ENCODE measurements around the gene TACC3.

The TACC3 gene

DNA sequence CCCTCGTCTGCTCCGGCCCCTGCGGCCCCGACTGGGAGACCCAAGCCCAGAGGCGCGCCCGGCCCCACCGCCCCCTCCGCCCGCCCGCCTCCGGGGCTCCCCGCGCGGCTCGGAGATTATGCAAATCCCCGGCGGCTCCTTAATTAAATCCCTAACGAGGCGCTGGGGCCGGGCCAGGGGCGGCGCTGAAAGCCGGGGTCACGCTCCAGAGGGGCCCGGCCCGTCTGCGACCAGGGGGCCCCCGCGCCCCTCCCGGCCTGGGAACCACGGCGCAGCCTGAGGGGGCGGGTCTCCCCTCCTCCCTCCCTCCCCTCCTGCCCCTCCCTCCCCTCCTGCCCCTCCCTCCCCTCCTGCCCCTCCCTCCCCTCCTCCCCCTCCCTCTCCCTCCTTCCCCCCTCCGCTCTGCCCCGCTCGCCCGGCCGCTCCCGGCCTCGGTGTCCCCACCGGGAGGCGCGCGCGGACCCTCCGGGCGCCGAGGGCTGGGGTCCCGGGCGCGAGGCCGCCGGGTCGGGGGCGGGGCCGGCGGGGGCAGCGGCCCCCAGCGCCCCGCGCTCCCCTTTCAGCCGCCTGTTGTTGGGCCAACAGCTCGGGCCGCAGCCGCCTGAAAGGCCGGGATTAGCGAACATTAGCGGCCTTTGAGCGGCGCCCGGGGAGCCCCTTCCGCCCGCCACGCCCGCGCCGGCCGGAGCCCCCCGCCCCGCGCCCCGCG lies 45.9 kb downstream of the TACC3 start:
- DNase-seq (ENCODE audit: low read depth): no peak
- TF ChIP-seq, protein P1, sequence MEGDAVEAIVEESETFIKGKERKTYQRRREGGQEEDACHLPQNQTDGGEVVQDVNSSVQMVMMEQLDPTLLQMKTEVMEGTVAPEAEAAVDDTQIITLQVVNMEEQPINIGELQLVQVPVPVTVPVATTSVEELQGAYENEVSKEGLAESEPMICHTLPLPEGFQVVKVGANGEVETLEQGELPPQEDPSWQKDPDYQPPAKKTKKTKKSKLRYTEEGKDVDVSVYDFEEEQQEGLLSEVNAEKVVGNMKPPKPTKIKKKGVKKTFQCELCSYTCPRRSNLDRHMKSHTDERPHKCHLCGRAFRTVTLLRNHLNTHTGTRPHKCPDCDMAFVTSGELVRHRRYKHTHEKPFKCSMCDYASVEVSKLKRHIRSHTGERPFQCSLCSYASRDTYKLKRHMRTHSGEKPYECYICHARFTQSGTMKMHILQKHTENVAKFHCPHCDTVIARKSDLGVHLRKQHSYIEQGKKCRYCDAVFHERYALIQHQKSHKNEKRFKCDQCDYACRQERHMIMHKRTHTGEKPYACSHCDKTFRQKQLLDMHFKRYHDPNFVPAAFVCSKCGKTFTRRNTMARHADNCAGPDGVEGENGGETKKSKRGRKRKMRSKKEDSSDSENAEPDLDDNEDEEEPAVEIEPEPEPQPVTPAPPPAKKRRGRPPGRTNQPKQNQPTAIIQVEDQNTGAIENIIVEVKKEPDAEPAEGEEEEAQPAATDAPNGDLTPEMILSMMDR (IDR thresholded peaks at IDR 0.05; ENCODE audit: control insufficient read depth, insufficient read depth, low read depth, low read length, missing control alignments): no peak
- H3K4me3 ChIP-seq (ENCODE audit: control insufficient read depth, low read depth, low read length): peak overlapping the region; percentile 27

DNA sequence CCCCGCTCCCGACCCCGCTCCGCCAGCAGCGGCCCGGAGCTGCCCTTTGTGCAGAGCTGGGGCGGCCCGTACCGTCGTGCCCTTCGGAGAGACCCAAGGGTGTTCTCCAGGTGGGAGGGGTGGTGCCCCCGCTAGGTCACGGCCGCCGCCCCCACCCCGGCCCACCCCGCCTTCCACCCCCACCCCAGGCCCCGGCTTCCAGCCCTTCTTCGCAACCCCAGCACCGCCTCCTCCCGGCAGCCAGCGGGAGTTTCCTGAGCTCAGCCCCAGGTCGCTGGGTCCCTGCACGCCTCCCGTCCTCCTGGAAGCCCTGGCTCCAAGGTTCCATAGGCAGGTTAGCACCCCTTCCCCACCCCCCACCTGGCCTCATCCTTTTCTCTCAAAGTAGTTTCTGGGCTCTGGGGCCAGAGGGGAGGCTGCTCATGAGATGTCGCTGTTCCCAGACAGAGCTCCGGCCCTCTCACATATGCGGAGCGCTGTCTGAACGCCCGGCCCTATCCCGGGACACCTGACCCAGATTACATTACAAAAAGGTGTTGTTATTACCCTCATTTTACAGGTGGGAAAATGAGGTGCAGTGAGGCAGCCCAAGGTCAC lies 46.5 kb downstream of the TACC3 start:
- H3K4me3 ChIP-seq (ENCODE audit: control insufficient read depth, low read depth, low read length): peak overlapping the region; percentile 27
- no peak for DNase-seq (ENCODE audit: low read depth)
- TF ChIP-seq, protein P1 (IDR thresholded peaks at IDR 0.05; ENCODE audit: control insufficient read depth, insufficient read depth, low read depth, low read length, missing control alignments): peak; percentile 42

DNA sequence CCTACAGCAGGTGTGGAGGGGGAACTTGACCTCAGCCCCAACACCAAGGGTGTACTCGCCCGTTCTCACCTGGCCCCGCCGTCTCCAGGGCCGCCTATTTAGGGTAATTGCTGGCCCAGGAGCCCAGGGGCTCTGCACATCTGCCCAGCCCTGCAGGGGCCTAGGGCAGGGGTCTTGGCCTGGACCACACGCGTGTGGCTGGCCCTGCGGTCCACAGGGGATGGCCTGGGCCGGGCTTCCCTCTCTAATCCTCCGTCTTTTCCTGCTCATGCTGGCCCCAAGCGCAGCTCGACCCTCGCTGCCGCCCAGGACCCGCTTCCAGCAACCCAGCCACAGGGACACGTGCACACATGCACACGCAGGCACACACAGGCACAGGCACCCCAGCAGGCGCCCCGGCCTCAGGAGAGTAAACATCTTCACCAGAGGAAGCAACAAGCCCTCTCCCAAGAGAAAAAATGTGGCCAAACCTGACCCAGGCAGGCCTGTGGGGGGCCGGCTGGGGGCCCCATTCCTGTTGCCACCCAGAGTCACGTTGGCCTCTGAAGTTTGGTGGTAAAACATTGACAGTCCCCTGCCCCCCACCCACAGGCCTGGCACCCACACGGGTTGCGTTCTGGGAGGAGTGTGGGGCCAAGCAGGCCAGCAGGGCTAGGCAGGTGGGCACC lies 47.2 kb downstream of the TACC3 start:
- no peak overlapping the region for H3K4me3 ChIP-seq (ENCODE audit: control insufficient read depth, low read depth, low read length)
- TF ChIP-seq, protein P1 (IDR thresholded peaks at IDR 0.05; ENCODE audit: control insufficient read depth, insufficient read depth, low read depth, low read length, missing control alignments): no peak
- DNase-seq (ENCODE audit: low read depth): no peak

DNA sequence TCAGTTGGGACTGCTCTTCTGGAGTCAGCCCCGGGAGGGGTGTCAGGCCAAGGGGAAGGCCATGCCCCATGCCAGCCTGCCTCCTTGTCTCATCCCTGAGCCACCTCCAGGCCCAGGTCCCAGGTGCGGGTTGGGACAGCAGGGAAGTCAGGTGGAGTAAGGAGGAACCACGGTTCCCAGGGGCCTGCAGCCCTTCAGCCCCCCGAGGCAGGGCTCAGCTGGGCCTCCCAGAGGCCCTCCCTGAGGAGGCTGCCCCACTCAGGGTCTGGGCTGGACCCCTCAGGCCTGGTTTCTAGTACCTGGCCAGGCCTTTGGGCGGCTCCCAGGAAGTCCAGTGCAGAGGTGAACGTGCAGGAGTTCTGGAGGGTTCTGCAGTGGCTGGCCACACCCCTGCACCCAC lies 48.4 kb downstream of the TACC3 start:
- H3K4me3 ChIP-seq (ENCODE audit: control insufficient read depth, low read depth, low read length): no peak overlapping the region
- DNase-seq (ENCODE audit: low read depth): no peak
- TF ChIP-seq, protein P1 (IDR thresholded peaks at IDR 0.05; ENCODE audit: control insufficient read depth, insufficient read depth, low read depth, low read length, missing control alignments): no peak

DNA sequence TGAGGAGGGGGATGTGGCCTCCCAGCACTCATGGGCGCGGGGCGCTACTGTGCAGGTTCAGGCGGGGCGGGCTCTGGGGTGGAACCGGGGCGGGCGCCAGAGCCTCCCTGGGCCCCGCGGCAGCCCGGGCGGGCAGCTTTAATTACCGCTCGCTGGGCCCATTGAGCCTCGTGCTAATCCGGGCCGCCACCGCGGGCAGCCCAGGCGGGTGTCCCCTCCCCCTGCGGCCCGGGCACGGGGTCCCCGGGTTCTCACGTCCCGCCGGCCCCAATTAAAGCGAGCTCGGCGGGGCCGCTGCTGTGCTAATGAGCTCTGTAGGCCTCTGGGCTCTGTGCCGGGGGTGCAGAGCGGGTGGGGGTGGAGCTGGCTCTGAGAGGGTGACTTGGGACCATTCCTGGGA lies 48.9 kb downstream of the TACC3 start:
- DNase-seq (ENCODE audit: low read depth): no peak
- no peak overlapping the region for H3K4me3 ChIP-seq (ENCODE audit: control insufficient read depth, low read depth, low read length)
- TF ChIP-seq, protein P1 (IDR thresholded peaks at IDR 0.05; ENCODE audit: control insufficient read depth, insufficient read depth, low read depth, low read length, missing control alignments): no peak

DNA sequence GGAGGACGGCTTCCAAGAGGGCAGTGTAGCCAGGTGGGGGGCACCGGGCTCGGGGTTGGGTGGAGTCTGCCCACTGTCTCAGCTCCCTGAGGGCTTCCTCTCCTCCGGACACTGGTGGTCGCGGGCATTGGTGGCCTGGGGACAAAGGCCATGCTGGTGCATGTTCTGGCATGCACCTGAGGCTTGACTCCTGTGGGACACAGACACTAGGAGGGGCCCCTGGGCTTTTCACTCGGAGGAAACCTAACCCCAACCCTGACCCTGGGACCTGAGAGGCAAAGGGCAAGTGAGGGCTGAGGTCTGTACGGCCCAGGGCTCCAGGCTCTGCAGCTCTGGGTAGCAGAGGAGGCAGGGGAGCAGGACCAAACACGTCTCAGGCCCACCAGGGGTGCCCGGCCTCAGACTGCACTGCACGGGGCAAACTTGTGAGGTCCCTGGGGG lies 49.5 kb downstream of the TACC3 start:
- H3K4me3 ChIP-seq (ENCODE audit: control insufficient read depth, low read depth, low read length): no peak overlapping the region
- DNase-seq (ENCODE audit: low read depth): no peak
- TF ChIP-seq, protein P1 (IDR thresholded peaks at IDR 0.05; ENCODE audit: control insufficient read depth, insufficient read depth, low read depth, low read length, missing control alignments): no peak

All from AG09309 (cell line).